GM19467 (cell line): ENCODE data around the gene GALNT10.

Experiments used
- ATAC-seq: cut with Tn5 transposase; IDR thresholded peaks from one replicate; pipeline ENCODE4 v1.9.1; 2021; ENCODE audit warnings: mild to moderate bottlenecking, moderate library complexity; ENCODE audit not compliant: unreplicated experiment

Gene GALNT10

DNA sequence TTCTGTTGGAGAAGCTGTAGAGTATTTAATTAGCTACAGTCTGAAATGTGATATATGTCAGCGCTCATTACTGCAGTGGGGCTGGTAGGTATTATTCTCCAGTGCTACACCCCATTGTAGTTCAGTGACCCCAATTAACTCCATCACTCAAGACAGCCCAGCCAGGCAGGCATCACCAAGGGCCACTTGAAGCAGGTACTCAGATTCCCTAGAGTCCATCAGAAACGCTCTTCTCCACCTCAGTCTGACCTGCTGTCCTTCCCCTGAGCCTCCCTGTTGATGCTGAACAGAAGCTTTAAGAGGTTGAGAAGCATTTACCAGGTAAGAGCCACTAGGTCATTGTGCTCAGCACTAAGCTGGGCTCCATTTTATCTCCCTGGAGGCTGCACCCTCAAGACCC lies 71.8 kb downstream of the GALNT10 start:
- no peak for ATAC-seq

DNA sequence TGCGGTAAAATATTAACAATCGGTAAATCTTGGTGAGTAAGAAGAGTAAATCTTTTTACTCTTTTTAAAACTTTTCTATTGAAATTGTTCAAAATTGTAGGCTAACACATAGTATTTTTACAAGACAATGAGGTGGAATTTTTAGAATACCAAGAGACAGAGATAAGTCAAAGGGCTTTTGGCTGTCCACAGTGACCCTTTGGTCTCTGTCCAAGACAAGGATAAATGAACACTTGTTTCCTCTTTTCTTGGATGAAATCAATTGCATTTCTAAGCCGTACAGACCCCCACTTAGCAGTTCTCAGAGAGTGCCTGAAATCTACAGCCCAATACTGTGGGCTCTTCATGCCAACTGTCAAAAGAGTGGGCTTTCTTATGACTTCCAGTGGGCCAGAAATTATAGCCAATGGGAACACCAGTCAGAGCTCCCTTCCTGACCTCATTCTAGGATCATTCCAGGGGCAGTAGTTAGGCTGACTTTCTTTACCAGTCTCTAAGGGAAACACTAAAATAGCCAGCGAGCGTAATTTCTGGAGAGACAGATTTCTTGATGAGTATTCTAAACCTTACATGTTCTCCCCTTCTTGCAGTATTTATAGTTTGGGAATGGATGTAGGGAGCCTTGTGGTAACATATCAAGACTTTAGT lies 74.1 kb downstream of the GALNT10 start:
- no peak for ATAC-seq

DNA sequence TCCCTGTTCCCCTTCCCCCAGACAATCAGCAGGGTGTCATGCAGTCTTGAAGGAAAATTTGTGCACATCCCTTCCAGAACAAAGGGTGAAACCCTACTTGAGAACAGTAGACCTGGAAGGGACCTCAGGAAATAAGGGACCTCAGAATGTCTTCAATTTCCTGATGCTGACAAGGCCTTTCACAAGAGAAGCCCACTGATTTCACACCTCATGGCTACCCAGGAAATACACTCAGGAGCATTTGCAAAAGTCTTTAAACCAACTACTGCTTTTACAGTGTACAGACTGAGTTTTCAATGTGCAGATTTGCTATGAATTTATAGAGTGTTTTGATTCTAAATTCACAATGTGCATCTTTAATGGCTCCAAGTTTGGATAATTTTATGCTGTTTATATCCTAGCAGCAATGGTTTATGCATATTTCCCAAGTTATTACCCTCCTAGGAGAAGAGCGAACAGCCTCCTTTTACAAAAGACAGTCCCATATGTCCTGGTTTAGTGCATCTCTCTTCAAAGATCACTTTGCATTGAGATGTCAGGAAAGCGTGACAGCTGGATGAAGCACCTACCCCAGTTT lies 74.8 kb downstream of the GALNT10 start:
- ATAC-seq = no peak

DNA sequence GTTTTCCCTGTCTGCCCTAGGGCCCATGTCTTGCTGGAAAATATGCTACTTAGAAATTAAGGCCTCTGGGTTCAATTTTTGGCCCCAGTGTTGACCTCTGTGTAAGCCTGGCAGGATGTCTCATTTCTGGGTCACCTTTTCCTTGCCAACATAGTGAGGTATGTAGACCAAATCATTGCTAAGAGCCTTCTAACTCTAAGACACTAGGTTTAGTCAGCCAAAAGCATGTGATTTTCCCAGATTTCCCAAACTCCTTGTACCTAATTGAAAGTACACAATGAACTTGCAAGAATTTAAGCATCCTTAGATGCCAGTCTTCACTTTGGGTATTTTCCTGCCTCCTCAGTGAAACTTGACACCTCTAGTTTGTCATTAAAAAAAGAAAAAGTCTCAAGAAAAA lies 77.0 kb downstream of the GALNT10 start:
- no peak for ATAC-seq

DNA sequence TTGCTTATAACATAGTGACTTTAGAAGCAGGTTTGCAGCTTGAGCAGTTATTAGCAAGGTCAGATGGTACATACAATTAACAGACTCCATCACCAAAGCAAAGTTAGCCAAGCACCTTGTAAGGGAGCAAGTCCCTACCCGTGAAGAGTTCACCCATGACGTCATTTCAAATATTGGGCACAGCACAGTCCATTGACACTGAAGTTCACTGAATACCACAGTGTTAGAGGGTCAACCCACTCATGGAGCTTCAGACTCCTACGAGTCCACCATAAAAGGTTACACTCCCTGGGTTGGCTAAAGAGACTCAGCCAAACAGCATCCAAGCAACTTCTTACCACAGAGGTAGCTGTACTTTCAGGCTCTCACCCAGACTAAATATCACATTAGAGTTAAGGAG lies 77.5 kb downstream of the GALNT10 start:
- ATAC-seq = no peak

DNA sequence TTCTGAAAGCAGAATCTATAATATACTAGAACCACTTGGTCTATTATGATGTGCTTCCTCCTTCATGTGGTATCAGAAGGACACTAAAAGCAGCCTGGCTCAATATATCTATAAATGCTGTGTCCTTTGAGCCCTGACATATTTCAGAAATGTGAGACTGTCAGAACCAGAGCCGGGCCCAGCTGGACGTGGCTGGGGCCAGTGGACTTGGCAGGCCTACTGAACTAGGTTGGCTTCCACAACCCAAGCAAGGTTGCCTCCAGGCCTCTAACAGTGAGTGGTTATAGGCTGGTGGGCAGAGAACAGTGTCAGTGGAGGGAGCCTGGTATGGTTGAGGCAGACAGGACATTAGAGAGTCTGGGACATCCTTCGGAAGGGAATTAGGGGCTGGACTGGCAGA lies 78.9 kb downstream of the GALNT10 start:
- no peak for ATAC-seq

DNA sequence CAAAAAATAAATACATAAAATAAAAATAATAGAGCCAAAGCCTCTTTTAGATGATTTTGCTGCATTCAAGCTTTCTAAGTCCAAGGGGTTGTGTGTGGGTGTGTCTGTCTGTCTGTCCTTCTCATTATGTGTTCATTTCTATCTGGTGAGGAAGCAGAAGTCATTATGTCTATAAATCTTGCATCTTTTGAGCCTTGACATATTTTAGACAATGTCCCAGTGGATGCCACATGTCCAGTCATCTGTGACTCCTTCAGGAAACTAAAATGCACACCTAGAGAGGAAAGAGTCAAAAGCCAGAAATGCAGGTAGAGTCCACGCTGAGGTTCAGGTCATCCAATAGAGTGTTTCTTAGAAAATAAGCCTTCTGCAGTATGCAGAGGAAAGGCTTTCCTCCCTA lies 80.9 kb downstream of the GALNT10 start:
- no peak for ATAC-seq

DNA sequence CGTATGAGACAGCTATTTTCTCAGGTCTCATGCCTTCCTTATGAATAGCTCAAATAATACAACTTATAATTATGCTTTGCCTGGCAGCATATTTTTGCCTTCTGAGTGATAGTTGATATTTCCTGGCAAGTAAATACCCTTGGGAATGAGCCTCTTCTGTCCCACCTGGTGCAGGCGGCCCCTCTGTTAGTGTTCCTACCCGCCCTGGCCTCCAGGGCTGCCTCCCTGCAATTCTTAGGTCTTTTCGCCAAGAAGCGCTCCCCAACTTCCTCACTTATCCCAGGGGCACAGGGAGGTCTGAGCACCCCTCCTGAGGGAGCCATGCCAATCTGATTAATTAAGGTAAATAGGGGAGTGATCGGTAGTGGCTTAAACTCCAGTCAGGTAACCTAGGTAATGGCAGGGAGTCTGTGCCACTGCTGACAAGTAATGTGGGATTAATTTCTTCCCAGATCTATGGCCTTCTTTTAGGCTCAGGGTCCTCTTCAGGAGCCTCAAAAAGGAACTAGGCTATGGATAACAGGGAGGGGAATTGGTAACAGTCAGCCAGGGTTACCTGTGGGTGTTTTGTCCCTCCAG lies 81.5 kb downstream of the GALNT10 start:
- no peak for ATAC-seq

DNA sequence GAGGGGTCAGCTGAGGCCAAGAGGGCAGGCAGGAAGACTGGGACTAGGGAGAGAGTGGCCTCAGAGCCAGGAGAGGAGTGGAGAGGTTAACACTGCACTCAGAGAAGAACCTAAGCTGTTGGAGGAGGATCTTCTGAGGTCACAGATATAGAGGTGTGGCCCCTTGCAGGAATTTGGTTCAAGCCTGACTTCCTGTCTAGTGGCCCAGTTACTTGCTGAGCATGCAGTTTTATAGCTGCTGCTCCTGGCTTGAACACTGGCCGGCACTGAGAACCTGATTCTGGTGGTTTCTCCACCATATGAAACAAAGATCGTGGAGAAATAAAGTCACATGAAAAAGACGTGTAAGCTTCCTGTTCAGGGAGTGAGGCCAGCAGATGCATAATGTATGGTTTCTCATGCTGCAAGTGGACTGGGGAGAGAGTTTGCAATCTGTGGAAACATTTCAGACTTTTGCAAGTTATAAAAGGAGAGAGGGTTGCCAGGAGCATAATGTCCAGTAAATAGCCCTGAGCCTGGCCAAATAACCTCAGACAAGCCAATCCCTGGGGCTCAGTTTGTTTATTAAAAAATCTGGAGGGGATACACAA lies 82.6 kb downstream of the GALNT10 start:
- ATAC-seq = peak; percentile 40

DNA sequence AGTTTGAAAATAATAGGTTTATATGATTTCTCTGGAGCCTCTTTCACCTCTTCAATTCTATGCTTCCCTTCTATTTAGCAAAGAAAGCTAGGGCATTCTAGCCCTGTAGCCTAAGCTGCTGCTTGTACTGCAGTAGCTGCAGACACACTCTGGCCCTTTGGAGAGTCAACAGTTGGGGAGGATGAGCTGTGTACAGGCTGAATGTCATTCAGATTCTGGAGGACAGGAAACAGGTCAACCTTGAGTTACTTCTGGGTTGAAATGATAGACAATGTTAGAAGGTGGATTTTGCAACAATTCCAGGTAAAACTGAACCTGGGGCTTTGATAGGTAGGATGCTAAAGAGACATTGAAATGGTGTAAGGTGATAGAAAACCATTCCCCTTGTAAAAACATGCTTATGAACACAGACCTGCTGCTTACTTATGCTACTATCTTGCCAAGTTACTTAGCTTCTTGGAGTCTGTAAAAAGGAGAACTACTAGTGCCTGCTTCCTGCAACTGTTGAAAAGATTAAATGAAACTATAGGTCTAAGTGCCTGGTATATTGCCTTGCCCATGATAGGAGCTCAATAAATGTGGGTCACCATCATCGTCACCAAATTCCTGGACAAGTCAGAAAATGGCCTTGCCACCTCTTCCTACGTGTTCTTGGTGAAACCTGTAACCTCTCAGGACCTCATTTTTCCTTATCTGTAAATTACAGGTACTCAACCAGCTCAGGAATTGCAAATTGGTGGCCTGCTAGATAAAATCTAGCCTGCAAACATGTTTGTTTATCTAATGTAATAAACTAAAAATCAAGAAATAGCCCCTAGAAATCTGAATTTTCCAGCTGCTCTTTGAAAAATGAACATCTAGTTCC lies 83.7 kb downstream of the GALNT10 start:
- no peak for ATAC-seq

DNA sequence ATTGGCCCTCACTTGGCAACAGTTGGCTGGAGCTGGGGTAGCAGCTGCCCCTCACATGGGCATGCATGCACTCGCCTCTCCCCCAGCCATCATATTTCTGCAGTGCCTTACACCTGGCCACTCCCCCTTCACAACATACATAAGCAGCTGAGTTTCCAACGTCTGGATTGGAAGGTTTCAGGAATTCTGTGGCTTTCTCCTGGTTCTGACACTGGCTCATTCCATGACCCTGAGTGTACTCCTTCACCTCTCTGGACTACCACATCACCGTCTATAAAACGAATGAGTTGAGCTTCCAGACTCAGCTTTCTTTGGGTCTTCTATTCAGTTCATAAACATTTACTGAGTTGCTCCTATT lies 84.3 kb downstream of the GALNT10 start:
- no peak for ATAC-seq

DNA sequence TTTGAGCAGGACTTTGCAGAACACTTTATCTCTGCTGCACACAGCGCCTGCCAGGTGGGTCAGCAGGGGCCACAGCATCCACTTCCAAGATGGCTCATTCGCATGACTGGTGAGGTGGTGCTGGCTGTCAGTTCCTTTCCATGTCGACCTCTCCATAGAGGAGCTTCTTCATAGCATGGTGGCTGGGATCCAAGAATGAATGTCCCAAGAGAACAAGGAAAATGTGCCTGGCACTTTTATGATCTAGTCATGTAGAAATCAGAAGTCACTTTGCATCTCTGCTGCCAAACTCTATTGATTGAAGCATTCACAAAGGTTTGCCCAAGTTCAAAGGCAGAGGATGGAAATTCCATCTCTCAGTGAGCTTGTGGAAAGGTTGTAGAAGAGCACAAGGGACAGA lies 85.0 kb downstream of the GALNT10 start:
- no peak for ATAC-seq

DNA sequence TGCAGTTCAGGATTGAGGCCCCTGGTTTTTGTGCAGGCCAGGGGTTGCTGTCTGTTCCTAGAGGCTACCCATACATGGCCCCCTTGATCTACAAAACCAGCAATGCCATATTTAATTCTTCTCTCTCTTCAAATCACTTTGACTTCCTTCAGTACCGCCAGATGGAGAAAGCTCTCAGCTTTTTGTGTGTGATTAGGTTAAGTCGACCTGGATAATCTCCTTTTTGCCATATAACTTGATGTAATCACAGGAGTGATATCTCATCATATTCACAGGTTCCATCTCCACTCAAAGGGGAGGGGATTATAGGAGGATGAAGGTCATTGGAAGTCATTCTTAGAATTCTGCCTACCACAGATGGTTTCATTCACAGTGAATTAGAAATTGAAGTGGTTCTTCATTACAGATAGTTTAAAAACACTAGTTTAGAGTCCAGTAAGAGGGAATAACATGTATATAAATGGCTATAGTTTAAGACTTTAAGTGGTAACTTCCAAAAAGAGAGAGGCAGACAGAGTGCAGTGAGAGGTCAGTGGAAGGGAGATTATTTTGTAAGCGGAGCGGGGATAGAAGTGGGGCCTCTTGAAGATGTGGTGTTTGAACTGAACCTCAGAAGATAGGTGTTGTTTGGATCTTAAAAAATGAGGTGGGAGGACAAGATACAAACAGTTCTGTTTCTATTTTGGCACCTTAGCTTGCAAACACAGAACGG lies 85.9 kb downstream of the GALNT10 start:
- no peak for ATAC-seq

DNA sequence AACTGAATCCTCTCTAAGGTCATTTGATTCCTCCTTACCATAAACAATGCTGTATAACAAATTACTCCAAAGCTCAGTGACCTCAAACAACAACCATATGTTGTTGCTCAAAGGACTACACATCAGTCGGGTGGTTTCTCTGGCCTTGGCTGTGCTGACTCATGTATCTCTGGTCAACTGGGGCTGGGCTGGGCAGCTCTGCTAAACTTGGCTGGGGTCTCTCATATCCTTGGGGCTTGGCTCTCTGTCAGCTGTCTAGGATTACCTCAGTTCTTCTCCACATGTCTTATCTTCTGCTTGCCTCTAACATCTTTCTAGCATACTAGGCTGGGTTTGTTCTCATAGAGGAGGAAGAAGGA lies 86.4 kb downstream of the GALNT10 start:
- no peak for ATAC-seq

DNA sequence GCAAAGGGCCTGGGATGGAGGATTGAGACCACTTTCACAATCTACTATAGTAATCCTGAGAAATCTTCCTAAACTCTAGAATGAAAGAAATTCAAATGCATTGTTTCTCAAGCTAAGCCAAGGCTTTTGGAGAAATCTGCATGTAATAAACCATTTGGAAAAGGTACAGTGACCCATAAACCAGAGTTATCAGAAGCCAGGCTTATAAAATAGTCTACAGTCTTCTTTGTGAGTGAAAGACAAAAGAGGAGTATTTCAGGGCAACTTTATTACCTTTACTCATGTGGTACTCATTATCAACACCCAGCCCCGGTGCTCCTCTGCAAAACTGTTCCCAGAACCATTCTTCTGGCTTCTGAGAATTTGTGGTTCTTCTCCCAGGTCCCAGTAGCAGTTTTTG lies 87.0 kb downstream of the GALNT10 start:
- no peak for ATAC-seq

DNA sequence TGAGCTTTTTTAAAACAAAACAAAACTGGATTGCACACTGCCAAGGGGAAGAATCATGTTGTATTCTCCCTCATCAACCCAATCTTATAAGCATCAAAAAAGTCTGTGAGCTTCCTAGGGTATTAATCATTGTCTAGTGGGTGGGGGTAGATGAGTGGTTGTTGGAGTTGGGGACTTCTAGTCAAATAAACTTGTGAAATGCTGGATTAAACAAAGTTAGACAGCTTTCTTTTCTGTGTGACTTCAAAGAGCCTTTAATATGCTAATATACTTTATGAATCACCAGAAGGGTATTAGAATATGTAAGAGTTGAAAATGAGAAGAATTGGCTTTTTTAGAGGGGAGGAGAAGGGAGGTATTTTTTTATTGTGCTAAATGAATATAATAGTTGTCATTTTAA lies 87.7 kb downstream of the GALNT10 start:
- ATAC-seq = no peak

DNA sequence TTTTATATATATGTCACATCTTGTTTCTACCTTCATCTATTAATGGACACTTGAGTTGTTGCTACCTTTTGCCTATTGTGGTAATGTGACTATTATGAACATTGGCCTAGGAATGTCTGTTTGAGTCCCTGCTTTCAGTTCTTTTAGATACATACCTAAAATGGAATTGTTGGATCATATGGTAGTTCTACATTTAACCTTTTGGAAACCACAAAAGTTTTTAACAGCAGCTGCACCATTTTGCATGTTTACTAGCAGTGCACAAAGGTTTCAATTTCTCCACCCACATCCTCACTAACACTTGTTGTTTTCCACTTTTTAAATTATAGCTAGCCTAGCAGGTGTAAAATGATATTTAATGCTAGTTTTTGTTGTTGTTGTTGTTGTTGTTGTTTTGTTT lies 88.4 kb downstream of the GALNT10 start:
- peak; percentile 58 for ATAC-seq

DNA sequence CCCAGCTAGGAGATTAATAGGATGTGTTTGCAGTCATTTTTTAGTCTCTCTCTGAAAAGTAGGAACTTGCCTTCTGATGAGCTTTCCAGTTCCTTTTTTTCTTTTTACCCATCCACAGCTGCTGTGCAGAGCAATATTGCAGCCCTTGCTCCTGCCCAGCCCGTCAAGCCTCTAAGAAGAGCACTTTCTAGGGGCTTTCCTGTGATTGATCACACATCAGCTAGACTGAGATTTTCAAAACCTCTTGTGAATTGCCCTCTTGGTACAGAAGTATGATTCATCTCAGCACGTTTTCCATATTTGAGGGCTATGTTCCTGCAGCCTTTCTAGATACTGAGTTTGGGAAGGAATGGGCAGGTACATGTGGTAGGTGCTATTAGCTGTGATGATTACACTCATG lies 93.9 kb downstream of the GALNT10 start:
- ATAC-seq = peak; percentile 89

DNA sequence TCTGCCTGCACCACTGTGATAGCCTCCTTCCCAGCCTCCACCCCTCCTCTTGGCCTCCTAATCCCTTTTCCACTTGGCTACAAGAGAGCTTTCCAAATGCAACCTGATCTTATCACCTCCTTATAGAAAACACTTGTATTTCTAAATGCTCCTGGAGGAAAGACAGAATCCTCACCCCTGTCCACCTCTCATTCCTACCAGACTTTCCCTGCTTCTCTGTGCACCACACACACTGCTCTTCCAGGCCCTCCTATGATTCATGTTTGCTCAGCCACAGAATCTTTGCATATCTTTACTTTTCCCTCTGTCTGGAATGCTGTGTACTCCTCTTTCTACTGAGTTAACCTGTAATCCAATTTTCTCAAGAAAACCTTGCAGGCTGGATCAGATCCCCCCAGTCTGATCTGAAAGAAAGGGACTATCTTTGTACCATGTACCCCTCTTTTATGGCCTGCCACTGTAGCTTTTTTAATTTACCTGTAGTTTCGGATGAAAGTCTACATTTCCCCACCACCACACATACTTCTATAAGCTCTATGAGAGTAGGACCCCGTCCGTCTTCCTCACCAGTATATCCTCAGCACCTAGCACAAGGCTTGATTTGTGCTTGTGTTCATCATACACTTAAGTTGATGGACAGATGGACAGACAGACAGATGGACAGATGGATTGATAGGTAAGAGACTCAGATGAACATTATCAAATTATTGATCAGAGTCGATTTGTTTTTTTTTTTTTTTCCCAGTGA lies 95.3 kb downstream of the GALNT10 start:
- ATAC-seq = no peak

DNA sequence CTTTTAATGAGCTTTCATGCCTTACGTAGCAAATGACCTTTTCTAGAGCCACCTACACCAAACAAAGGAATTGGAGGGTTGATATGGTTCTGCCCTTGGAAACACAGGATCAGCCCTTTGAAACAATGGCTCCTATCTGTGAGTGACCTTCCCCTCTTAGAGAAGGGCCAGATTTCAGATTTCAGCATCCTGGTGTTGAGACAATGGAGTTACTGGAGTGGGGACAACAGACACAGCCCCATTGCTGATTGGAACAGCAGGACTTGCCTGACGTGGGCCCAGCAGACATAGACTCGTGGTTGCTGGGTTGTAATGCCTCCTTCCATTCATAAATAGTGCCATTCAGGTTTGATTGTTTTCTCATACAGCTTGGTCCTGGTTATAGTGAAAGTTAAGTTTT lies 96.0 kb downstream of the GALNT10 start:
- no peak for ATAC-seq
